ENCODE data around the gene DNAJC11.
"Not testable (repeated sequence)": the region's sequence is repeated elsewhere in the genome, so short reads cannot be mapped to it uniquely, and the experiment has no call there.

GRCh38 chr1:6742676-6743188 lies 41.1 kb upstream of the DNAJC11 start:
- TF ChIP-seq, protein P1, sequence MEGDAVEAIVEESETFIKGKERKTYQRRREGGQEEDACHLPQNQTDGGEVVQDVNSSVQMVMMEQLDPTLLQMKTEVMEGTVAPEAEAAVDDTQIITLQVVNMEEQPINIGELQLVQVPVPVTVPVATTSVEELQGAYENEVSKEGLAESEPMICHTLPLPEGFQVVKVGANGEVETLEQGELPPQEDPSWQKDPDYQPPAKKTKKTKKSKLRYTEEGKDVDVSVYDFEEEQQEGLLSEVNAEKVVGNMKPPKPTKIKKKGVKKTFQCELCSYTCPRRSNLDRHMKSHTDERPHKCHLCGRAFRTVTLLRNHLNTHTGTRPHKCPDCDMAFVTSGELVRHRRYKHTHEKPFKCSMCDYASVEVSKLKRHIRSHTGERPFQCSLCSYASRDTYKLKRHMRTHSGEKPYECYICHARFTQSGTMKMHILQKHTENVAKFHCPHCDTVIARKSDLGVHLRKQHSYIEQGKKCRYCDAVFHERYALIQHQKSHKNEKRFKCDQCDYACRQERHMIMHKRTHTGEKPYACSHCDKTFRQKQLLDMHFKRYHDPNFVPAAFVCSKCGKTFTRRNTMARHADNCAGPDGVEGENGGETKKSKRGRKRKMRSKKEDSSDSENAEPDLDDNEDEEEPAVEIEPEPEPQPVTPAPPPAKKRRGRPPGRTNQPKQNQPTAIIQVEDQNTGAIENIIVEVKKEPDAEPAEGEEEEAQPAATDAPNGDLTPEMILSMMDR (IDR thresholded peaks at IDR 0.05): not testable (repeated sequence)
- not testable (repeated sequence) for TF ChIP-seq POLR2A (IDR thresholded peaks at IDR 0.05)

All from Peyer's patch (tissue), 4 donors.